Measurements from ENCODE around the gene SOBP.

Gene SOBP

GRCh38 chr6:107607116-107607515, 117.2 kb downstream of the SOBP start:
- H3K9ac ChIP-seq (ENCODE audit: low read depth, low read length), result no peak overlapping the region
- WGBS, result 94% methylated on average over 4 of the region's 4 CpGs
- no peaks in the 10 kb centered on the region for H3K9me3 ChIP-seq (ENCODE audit: insufficient read depth, low read depth, low read length)

GRCh38 chr6:107611094-107611810, 121.3 kb downstream of the SOBP start:
- WGBS, result 64% methylated on average over 11 of the region's 11 CpGs
- Histone ChIP-seq H3K4me1 (ENCODE audit: insufficient read depth, low read length) (peaks cover 44% of the 10 kb centered on the region), H3K4me3 (ENCODE audit: low read length) (peak overlapping the region; percentile 18; the same call in 1 of the 2 replicates), H3K9me3 (ENCODE audit: insufficient read depth, low read depth, low read length) (no peaks in the 10 kb centered on the region), H3K36me3 (ENCODE audit: insufficient read depth, low read length) (no peaks in the 10 kb centered on the region), H3K27me3 (ENCODE audit: insufficient read depth, low read length) (no peaks in the 10 kb centered on the region), H3K27ac (ENCODE audit: low read depth, low read length) (peak overlapping the region; percentile 74; the same call in 1 of the 2 replicates), H3K9ac (ENCODE audit: low read depth, low read length) (no peak overlapping the region)

More at GRCh38 chr6:107607116-107607515, 117.2 kb downstream of the SOBP start:
- H3K4me1 ChIP-seq (ENCODE audit: insufficient read depth, low read length), result peaks cover 54% of the 10 kb centered on the region
- no peaks in the 10 kb centered on the region for H3K36me3 ChIP-seq (ENCODE audit: insufficient read depth, low read length)
- H3K27me3 ChIP-seq (ENCODE audit: insufficient read depth, low read length), result no peaks in the 10 kb centered on the region
- H3K27ac ChIP-seq (ENCODE audit: low read depth, low read length), result no peak overlapping the region
- H3K4me3 ChIP-seq (ENCODE audit: low read length), result no peak overlapping the region

DNA sequence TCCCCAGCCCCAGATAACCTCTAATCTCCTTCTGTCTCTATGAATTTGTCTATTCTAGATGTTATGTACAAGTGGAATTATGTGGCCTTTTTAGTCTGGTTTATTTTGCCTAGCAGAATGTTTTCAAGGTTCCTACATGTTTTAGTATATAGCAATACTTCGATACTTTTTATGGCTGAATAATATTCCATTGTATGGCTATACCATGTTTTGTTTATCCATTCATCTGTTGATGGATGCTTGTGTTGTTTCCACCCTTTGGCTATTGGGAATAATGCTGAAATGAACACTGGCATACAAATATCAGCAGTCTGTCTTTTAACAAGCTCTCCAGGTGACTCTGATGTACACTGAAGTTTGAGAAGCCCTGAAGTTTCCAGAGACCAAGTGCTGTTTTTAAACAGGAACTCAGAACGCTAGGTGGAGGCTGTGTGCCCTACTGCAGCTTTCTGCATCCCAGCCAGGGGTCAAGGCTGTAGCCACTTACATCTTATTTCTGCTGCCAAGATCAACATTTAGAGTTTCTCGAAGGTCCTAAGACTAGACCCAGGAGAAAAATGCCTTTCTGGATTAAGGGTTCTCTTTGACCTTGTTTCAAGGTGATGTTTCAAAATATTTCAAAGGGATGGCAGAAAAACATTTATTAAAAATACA, 123.0 kb downstream of the SOBP start:
- Histone ChIP-seq H3K9me3 (ENCODE audit: insufficient read depth, low read depth, low read length) (no peaks in the 10 kb centered on the region), H3K27me3 (ENCODE audit: insufficient read depth, low read length) (no peaks in the 10 kb centered on the region)
- 88% methylated on average over 3 of the region's 3 CpGs for WGBS

GRCh38 chr6:107613651-107614379, 123.9 kb downstream of the SOBP start:
- Histone ChIP-seq H3K9me3 (ENCODE audit: insufficient read depth, low read depth, low read length) (no peaks in the 10 kb centered on the region), H3K4me3 (ENCODE audit: low read length) (no peak overlapping the region), H3K27ac (ENCODE audit: low read depth, low read length) (no peak overlapping the region), H3K9ac (ENCODE audit: low read depth, low read length) (no peak overlapping the region), H3K4me1 (ENCODE audit: insufficient read depth, low read length) (peaks cover 58% of the 10 kb centered on the region), H3K27me3 (ENCODE audit: insufficient read depth, low read length) (no peaks in the 10 kb centered on the region), H3K36me3 (ENCODE audit: insufficient read depth, low read length) (no peaks in the 10 kb centered on the region)
- WGBS, result 93% methylated on average over 4 of the region's 4 CpGs

More for the DNA sequence above, 123.0 kb downstream of the SOBP start:
- H3K27ac ChIP-seq (ENCODE audit: low read depth, low read length), result no peak overlapping the region
- no peak overlapping the region for H3K4me3 ChIP-seq (ENCODE audit: low read length)
- H3K36me3 ChIP-seq (ENCODE audit: insufficient read depth, low read length), result no peaks in the 10 kb centered on the region
- no peak overlapping the region for H3K9ac ChIP-seq (ENCODE audit: low read depth, low read length)
- peaks cover 51% of the 10 kb centered on the region for H3K4me1 ChIP-seq (ENCODE audit: insufficient read depth, low read length)

GRCh38 chr6:107614828-107615227, 124.9 kb downstream of the SOBP start:
- H3K4me3 ChIP-seq (ENCODE audit: low read length), result no peak overlapping the region
- no peaks in the 10 kb centered on the region for H3K9me3 ChIP-seq (ENCODE audit: insufficient read depth, low read depth, low read length)
- H3K9ac ChIP-seq (ENCODE audit: low read depth, low read length), result no peak overlapping the region
- H3K27ac ChIP-seq (ENCODE audit: low read depth, low read length), result no peak overlapping the region
- no peaks in the 10 kb centered on the region for H3K27me3 ChIP-seq (ENCODE audit: insufficient read depth, low read length)
- H3K36me3 ChIP-seq (ENCODE audit: insufficient read depth, low read length), result no peaks in the 10 kb centered on the region
- peaks cover 63% of the 10 kb centered on the region for H3K4me1 ChIP-seq (ENCODE audit: insufficient read depth, low read length)
- WGBS, result 90% methylated on average over 5 of the region's 5 CpGs

- Histone ChIP-seq H3K27me3 (ENCODE audit: insufficient read depth, low read length) (no peaks in the 10 kb centered on the region), H3K4me1 (ENCODE audit: insufficient read depth, low read length) (peaks cover 61% of the 10 kb centered on the region), H3K36me3 (ENCODE audit: insufficient read depth, low read length) (no peaks in the 10 kb centered on the region), H3K9ac (ENCODE audit: low read depth, low read length) (no peak overlapping the region; the same call in 1 of the 2 replicates), H3K27ac (ENCODE audit: low read depth, low read length) (peak overlapping the region; percentile 42; the same call in 1 of the 2 replicates), H3K4me3 (ENCODE audit: low read length) (peak overlapping the region; percentile 6; the same call in 1 of the 2 replicates), H3K9me3 (ENCODE audit: insufficient read depth, low read depth, low read length) (no peaks in the 10 kb centered on the region)
- WGBS, result 44% methylated on average over 9 of the region's 9 CpGs
Observed at GRCh38 chr6:107616775-107617174, 126.9 kb downstream of the SOBP start.

GRCh38 chr6:107617341-107617932, 127.5 kb downstream of the SOBP start:
- Histone ChIP-seq H3K9me3 (ENCODE audit: insufficient read depth, low read depth, low read length) (no peaks in the 10 kb centered on the region), H3K4me1 (ENCODE audit: insufficient read depth, low read length) (peaks cover 58% of the 10 kb centered on the region), H3K27me3 (ENCODE audit: insufficient read depth, low read length) (no peaks in the 10 kb centered on the region), H3K36me3 (ENCODE audit: insufficient read depth, low read length) (no peaks in the 10 kb centered on the region), H3K27ac (ENCODE audit: low read depth, low read length) (no peak overlapping the region), H3K9ac (ENCODE audit: low read depth, low read length) (no peak overlapping the region), H3K4me3 (ENCODE audit: low read length) (no peak overlapping the region)
- WGBS, result 93% methylated on average over 5 of the region's 6 CpGs

- H3K4me1 ChIP-seq (ENCODE audit: insufficient read depth, low read length), result peaks cover 62% of the 10 kb centered on the region
- no peak overlapping the region for H3K4me3 ChIP-seq (ENCODE audit: low read length)
- H3K9me3 ChIP-seq (ENCODE audit: insufficient read depth, low read depth, low read length), result no peaks in the 10 kb centered on the region
- no peak overlapping the region; the same call in 1 of the 2 replicates for H3K27ac ChIP-seq (ENCODE audit: low read depth, low read length)
- no peaks in the 10 kb centered on the region for H3K36me3 ChIP-seq (ENCODE audit: insufficient read depth, low read length)
- WGBS, result 77% methylated on average over 9 of the region's 9 CpGs
- H3K27me3 ChIP-seq (ENCODE audit: insufficient read depth, low read length), result no peaks in the 10 kb centered on the region
- no peak overlapping the region for H3K9ac ChIP-seq (ENCODE audit: low read depth, low read length)
Observed at GRCh38 chr6:107618672-107619071, 128.8 kb downstream of the SOBP start.

DNA sequence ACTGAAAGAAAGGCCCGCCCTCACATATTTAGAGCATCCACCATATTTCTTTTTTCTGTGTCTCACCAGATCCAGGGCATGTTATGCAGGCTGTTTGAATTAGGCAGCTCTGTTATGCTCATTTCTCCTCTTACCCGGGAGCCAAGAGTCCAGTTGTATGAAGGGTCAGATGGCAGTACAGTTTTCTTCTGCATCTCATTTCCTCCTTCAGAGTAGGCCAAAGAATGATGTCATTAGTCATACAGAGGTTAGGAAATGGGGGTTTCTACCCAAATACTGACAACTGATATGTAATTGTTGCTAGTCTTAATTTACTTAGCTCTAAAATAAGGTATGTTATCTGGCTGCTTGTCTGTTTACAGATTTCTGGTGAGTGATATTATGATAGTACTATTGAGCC, 130.8 kb downstream of the SOBP start:
- Histone ChIP-seq H3K27ac (ENCODE audit: low read depth, low read length) (no peak overlapping the region), H3K36me3 (ENCODE audit: insufficient read depth, low read length) (no peaks in the 10 kb centered on the region), H3K27me3 (ENCODE audit: insufficient read depth, low read length) (no peaks in the 10 kb centered on the region), H3K9ac (ENCODE audit: low read depth, low read length) (no peak overlapping the region), H3K4me1 (ENCODE audit: insufficient read depth, low read length) (peaks cover 56% of the 10 kb centered on the region), H3K4me3 (ENCODE audit: low read length) (no peak overlapping the region), H3K9me3 (ENCODE audit: insufficient read depth, low read depth, low read length) (no peaks in the 10 kb centered on the region)
- 76% methylated on average over 2 of the region's 2 CpGs for WGBS

GRCh38 chr6:107621229-107621937, 131.5 kb downstream of the SOBP start:
- WGBS, result 84% methylated on average over 6 of the region's 6 CpGs
- H3K9ac ChIP-seq (ENCODE audit: low read depth, low read length), result no peak overlapping the region
- H3K4me3 ChIP-seq (ENCODE audit: low read length), result no peak overlapping the region
- H3K36me3 ChIP-seq (ENCODE audit: insufficient read depth, low read length), result no peaks in the 10 kb centered on the region
- 0 out of 2 replicates have a peak overlapping the region, but pooled peaks have one; percentile 4 for H3K27ac ChIP-seq (ENCODE audit: low read depth, low read length)
- no peaks in the 10 kb centered on the region for H3K27me3 ChIP-seq (ENCODE audit: insufficient read depth, low read length)
- peaks cover 54% of the 10 kb centered on the region for H3K4me1 ChIP-seq (ENCODE audit: insufficient read depth, low read length)
- no peaks in the 10 kb centered on the region for H3K9me3 ChIP-seq (ENCODE audit: insufficient read depth, low read depth, low read length)
